SK-N-SH (cell line): ENCODE data around the gene PNKP.

ENCODE experiments used
- NRF1 ChIP-seq: IDR thresholded peaks from 2 replicates; pipeline ENCODE4 v1.6.1; 2012; ENCODE audit warnings: low read depth, mild to moderate bottlenecking, low read length
- POLR2AphosphoS5 ChIP-seq: IDR thresholded peaks from 2 replicates; pipeline ENCODE4 v1.6.1; 2012; ENCODE audit warnings: low read depth, low read length
- TEAD4 ChIP-seq: IDR thresholded peaks from 2 replicates; pipeline ENCODE4 v1.4.0; 2012; ENCODE audit warnings: mild to moderate bottlenecking, borderline replicate concordance; ENCODE audit not compliant: insufficient read depth
- YY1 ChIP-seq: IDR thresholded peaks from 2 replicates; pipeline ENCODE4 v1.4.0; 2012; ENCODE audit warnings: low read depth, mild to moderate bottlenecking
- TF ChIP-seq, protein P1 (sequence below): fragments of 200-600 bp; sonication (generic); IDR thresholded peaks from 2 replicates; pipeline ENCODE4 v1.6.1; 2017; ENCODE audit warnings: antibody characterized with exemption, mild to moderate bottlenecking, moderate library complexity
- TF ChIP-seq, protein P2 (sequence below): fragments of 150-350 bp; IDR thresholded peaks from 2 replicates; pipeline ENCODE4 v1.6.1; 2017; ENCODE audit warnings: antibody characterized with exemption, low read length, low read depth, borderline replicate concordance

DNA sequence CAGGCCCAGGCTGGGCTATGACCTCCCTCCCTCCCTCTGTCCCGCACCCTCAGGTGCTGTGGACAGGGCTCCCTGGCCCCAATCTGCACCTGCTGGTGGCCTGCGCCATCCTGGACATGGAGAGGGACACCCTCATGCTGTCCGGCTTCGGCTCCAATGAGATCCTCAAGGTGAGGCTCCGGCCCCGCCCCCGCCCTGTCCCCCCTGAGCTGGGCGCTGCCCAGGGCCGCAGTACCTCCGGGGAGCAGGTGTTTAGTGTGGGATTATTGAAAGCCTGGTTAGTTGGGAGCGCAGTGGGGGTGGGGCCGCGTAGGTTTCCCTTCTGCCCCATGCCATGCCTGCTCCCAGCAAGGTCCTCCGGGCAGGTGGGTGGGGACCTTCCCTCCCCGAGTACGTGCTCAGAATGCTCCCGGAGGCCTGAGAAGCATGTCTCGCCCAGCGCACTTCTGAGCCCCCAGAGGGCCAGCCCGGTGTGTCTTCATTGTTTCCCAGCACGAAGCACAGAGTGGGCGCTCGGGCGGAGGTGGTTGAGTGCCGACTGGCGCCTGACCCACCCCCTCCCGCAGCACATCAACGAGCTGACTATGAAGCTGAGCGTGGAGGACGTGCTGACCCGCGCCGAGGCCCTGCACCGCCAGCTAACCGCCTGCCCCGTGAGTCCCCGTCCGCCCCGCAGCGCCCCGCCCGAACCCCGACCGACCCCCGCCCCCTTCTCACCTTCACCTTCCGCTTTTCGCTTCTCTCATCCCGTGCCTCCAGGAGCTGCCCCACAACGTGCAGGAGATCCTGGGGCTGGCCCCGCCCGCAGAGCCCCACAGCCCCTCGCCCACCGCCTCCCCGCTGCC is 20.5 kb upstream of the PNKP start:
- no peak for TF ChIP-seq POLR2AphosphoS5
- TF ChIP-seq, protein P1, sequence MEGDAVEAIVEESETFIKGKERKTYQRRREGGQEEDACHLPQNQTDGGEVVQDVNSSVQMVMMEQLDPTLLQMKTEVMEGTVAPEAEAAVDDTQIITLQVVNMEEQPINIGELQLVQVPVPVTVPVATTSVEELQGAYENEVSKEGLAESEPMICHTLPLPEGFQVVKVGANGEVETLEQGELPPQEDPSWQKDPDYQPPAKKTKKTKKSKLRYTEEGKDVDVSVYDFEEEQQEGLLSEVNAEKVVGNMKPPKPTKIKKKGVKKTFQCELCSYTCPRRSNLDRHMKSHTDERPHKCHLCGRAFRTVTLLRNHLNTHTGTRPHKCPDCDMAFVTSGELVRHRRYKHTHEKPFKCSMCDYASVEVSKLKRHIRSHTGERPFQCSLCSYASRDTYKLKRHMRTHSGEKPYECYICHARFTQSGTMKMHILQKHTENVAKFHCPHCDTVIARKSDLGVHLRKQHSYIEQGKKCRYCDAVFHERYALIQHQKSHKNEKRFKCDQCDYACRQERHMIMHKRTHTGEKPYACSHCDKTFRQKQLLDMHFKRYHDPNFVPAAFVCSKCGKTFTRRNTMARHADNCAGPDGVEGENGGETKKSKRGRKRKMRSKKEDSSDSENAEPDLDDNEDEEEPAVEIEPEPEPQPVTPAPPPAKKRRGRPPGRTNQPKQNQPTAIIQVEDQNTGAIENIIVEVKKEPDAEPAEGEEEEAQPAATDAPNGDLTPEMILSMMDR: no peak
- TF ChIP-seq YY1: no peak
- TF ChIP-seq NRF1: no peak
- TF ChIP-seq TEAD4: no peak
- TF ChIP-seq, protein P2, sequence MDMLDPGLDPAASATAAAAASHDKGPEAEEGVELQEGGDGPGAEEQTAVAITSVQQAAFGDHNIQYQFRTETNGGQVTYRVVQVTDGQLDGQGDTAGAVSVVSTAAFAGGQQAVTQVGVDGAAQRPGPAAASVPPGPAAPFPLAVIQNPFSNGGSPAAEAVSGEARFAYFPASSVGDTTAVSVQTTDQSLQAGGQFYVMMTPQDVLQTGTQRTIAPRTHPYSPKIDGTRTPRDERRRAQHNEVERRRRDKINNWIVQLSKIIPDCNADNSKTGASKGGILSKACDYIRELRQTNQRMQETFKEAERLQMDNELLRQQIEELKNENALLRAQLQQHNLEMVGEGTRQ: no peak
